ENCODE data around the gene IRX4.

- TF ChIP-seq CTCF (IDR thresholded peaks at IDR 0.05; ENCODE audit: extremely low read depth in 1 of 2, insufficient read depth in 1 of 2, low read depth in 1 of 2, low read length in 2 of 2) (no peak), EZH2 (IDR thresholded peaks at IDR 0.05; ENCODE audit: borderline replicate concordance, low read depth, low read length, severe bottlenecking) (no peak), MAX (IDR thresholded peaks at IDR 0.05; ENCODE audit: insufficient read depth, insufficient read length) (no peak), POLR2A (IDR thresholded peaks at IDR 0.05; ENCODE audit: low read depth, low read length) (no peak), POLR2AphosphoS5 (IDR thresholded peaks at IDR 0.05; ENCODE audit: insufficient read depth, low read depth, low read length) (no peak), GATA2 (IDR thresholded peaks at IDR 0.05; ENCODE audit: insufficient read depth, insufficient read length, low read depth, low read length) (no peak), JUN (IDR thresholded peaks at IDR 0.05; ENCODE audit: borderline replicate concordance, insufficient read depth, insufficient read length, low read depth) (no peak), MYC (IDR thresholded peaks at IDR 0.05; ENCODE audit: low read depth, low read length) (no peak)
Measured at GRCh38 chr5:1916041-1917001, 33.6 kb upstream of the IRX4 start.
